Measurements from ENCODE around the gene MCEE. TPM values are rescaled to one million over a fixed set of nuclear protein-coding genes. Genes with fewer than 3 reads are reported as not detected.
"Not testable (repeated sequence)": the region's sequence is repeated elsewhere in the genome, so short reads cannot be mapped to it uniquely, and the experiment has no call there.

Gene MCEE
- total RNA-seq (2022) (14.7 and 14.9 TPM in 2 replicates), Bru-seq, nascent RNA (percentile 74 among the genes with signal in this experiment), BruChase-seq, experiment 1, labeled RNA remaining after a 6-hour chase (percentile 77 among the genes with signal in this experiment), BruChase-seq, experiment 2, labeled RNA remaining after a 2-hour chase (percentile 85 among the genes with signal in this experiment)
- long read RNA-seq, transcript MCEE-201 (3 exons, 835 nt) = major isoform, 8 of 29 reads
- long read RNA-seq, partial matches to known transcripts = 11 of 29 reads
- long read RNA-seq, other reads (novel, unspliced or antisense) = 10 of 29 reads

GRCh38 chr2:71130152-71130904 lies at the start of gene MCEE, which contains the start of gene MPHOSPH10:
MCEE (minus strand) TSS chr2:71130229; CDS start chr2:71130219, 10 bp downstream.
MPHOSPH10 (plus strand) TSS chr2:71130634; CDS start chr2:71130666, 32 bp downstream.
- Mint-ChIP-seq H3K36me3 (ENCODE audit: insufficient read depth, unreplicated experiment) (peaks cover 7% of the 10 kb centered on the region), H3K4me1 (ENCODE audit: insufficient read depth, unreplicated experiment) (no peaks in the 10 kb centered on the region), H3K4me3 (ENCODE audit: unreplicated experiment) (no peak within 1 kb of the TSS), H3K27ac (ENCODE audit: low read depth, unreplicated experiment) (no peak within 1 kb of the TSS), H3K9me3 (ENCODE audit: unreplicated experiment) (no peaks in the 10 kb centered on the region), H3K27me3 (ENCODE audit: insufficient read depth, unreplicated experiment) (no peaks in the 10 kb centered on the region)
- DNase-seq (ENCODE audit: unreplicated experiment) = peak; percentile 89
- intact Hi-C loops (cut with micrococcal nuclease) = loop anchor here (5.0 kb wide), 1 partner anchor 63 kb away; the partner anchor contains the start of gene NAGK
- BruUV-seq (replicated peaks) = no TSS peak
- ChIA-PET POLR2A (interaction anchor here (0.5 to 3.6 kb wide), 30 partner anchors 9 to 1006 kb away, joined by 3 to 123 read pairs (median 5); partner anchors contain the start of genes NAGK, PAIP2B and ZNF638), CTCF (interaction anchor here (0.5 to 4.5 kb wide), 9 partner anchors 12 to 289 kb away, joined by 3 to 27 read pairs (median 3); partner anchors contain the start of gene ZNF638)
- no peak for TF ChIP-seq CTCF (IDR thresholded peaks at IDR 0.05; ENCODE audit: unreplicated experiment)

- H3K27ac Mint-ChIP-seq (ENCODE audit: low read depth, unreplicated experiment); H3K27me3 Mint-ChIP-seq (ENCODE audit: insufficient read depth, unreplicated experiment); POLR2A ChIA-PET; H3K9me3 Mint-ChIP-seq (ENCODE audit: unreplicated experiment); DNase-seq (ENCODE audit: unreplicated experiment); H3K4me1 Mint-ChIP-seq (ENCODE audit: insufficient read depth, unreplicated experiment); H3K36me3 Mint-ChIP-seq (ENCODE audit: insufficient read depth, unreplicated experiment); intact Hi-C loops (cut with micrococcal nuclease); CTCF ChIA-PET; H3K4me3 Mint-ChIP-seq (ENCODE audit: unreplicated experiment); BruUV-seq (replicated peaks): not testable (repeated sequence)
These were observed 48.8 kb upstream of the MCEE start for GRCh38 chr2:71178836-71179235.

GRCh38 chr2:71174207-71174606 lies 44.2 kb upstream of the MCEE start:
- POLR2A ChIA-PET = no interaction called here

GRCh38 chr2:71173096-71173495 lies 43.1 kb upstream of the MCEE start:
- BruUV-seq (replicated peaks) = no TSS peak
- no peak for TF ChIP-seq CTCF (IDR thresholded peaks at IDR 0.05; ENCODE audit: unreplicated experiment)
- H3K27ac Mint-ChIP-seq (ENCODE audit: low read depth, unreplicated experiment) = no peak overlapping the region
- no peak overlapping the region for H3K4me3 Mint-ChIP-seq (ENCODE audit: unreplicated experiment)
- H3K36me3 Mint-ChIP-seq (ENCODE audit: insufficient read depth, unreplicated experiment) = no peaks in the 10 kb centered on the region
- POLR2A ChIA-PET = no interaction called here
- no peaks in the 10 kb centered on the region for H3K27me3 Mint-ChIP-seq (ENCODE audit: insufficient read depth, unreplicated experiment)
- no peak for DNase-seq (ENCODE audit: unreplicated experiment)
- intact Hi-C loops (cut with micrococcal nuclease) = no loop called here
- CTCF ChIA-PET = no interaction called here
- H3K4me1 Mint-ChIP-seq (ENCODE audit: insufficient read depth, unreplicated experiment) = no peaks in the 10 kb centered on the region
- no peaks in the 10 kb centered on the region for H3K9me3 Mint-ChIP-seq (ENCODE audit: unreplicated experiment)

More at GRCh38 chr2:71174207-71174606, 44.2 kb upstream of the MCEE start:
- no peak for DNase-seq (ENCODE audit: unreplicated experiment)
- Mint-ChIP-seq H3K27ac (ENCODE audit: low read depth, unreplicated experiment) (no peak overlapping the region), H3K36me3 (ENCODE audit: insufficient read depth, unreplicated experiment) (no peaks in the 10 kb centered on the region), H3K4me3 (ENCODE audit: unreplicated experiment) (no peak overlapping the region), H3K27me3 (ENCODE audit: insufficient read depth, unreplicated experiment) (no peaks in the 10 kb centered on the region), H3K9me3 (ENCODE audit: unreplicated experiment) (no peaks in the 10 kb centered on the region), H3K4me1 (ENCODE audit: insufficient read depth, unreplicated experiment) (no peaks in the 10 kb centered on the region)
- CTCF ChIA-PET = interaction anchor here (0.6 kb wide), 1 partner anchor 340 kb away, joined by 4 read pairs; no protein-coding TSS in a partner anchor
- intact Hi-C loops (cut with micrococcal nuclease) = no loop called here
- no peak for TF ChIP-seq CTCF (IDR thresholded peaks at IDR 0.05; ENCODE audit: unreplicated experiment)
- no TSS peak for BruUV-seq (replicated peaks)
